HepG2 (cell line): ENCODE data around the gene ADARB1.

Source experiments
- CTCF ChIP-seq: sonication (generic); formaldehyde crosslinking; IDR thresholded peaks from 2 replicates; pipeline ENCODE4 v1.5.0; 2020; ENCODE audit warnings: mild to moderate bottlenecking, missing genetic modification reagents, moderate library complexity
- HNF4G ChIP-seq, 2 experiments: sonication (generic) in 1 of 2; formaldehyde crosslinking in 1 of 2; IDR thresholded peaks; 2 replicates each; pipeline versions ENCODE4 v1.4.0 to v1.6.1; 2011 to 2020; ENCODE audit warnings: borderline replicate concordance in 2 of 2, low read depth in 2 of 2, mild to moderate bottlenecking in 2 of 2, low read length in 1 of 2, missing genetic modification reagents in 1 of 2, moderate library complexity in 1 of 2
- HOXD1 ChIP-seq: sonication (generic); formaldehyde crosslinking; IDR thresholded peaks from 2 replicates; pipeline ENCODE4 v1.5.0; 2020; ENCODE audit warnings: missing genetic modification reagents
- KLF16 ChIP-seq, 2 experiments: sonication (generic) in 1 of 2; formaldehyde crosslinking in 1 of 2; IDR thresholded peaks; 2 replicates each; pipeline versions ENCODE4 v1.6.1 to v1.8.0; 2016 to 2023; ENCODE audit warnings: missing genetic modification reagents in 2 of 2, missing compliant biosample characterization in 1 of 2
- NFIC ChIP-seq: IDR thresholded peaks from 2 replicates; pipeline ENCODE4 v1.6.1; 2012; ENCODE audit warnings: mild to moderate bottlenecking, low read length, inconsistent platforms
- PTBP1 ChIP-seq: fragments of 200-400 bp; formaldehyde crosslinking; IDR thresholded peaks from 2 replicates; pipeline ENCODE4 v1.6.1; 2018; ENCODE audit warnings: low read length, low read depth; ENCODE audit not compliant: poor library complexity, severe bottlenecking
- TAF1 ChIP-seq: sonication (generic); formaldehyde crosslinking; IDR thresholded peaks from 2 replicates; pipeline ENCODE4 v1.4.0; 2020; ENCODE audit warnings: missing genetic modification reagents
- ZBTB49 ChIP-seq: sonication (generic); formaldehyde crosslinking; IDR thresholded peaks from 2 replicates; pipeline ENCODE4 v1.4.0; 2020; ENCODE audit warnings: missing genetic modification reagents, borderline replicate concordance
- ZFP41 ChIP-seq: sonication (generic); formaldehyde crosslinking; IDR thresholded peaks from 2 replicates; pipeline ENCODE4 v1.4.0; 2020; ENCODE audit warnings: mild to moderate bottlenecking, missing genetic modification reagents, borderline replicate concordance

GRCh38 chr21:45150638-45151131 is 76.3 kb downstream of the ADARB1 start:
- TF ChIP-seq CTCF (CRISPR knock-in tag) (no peak), ZFP41 (CRISPR knock-in tag) (no peak), TAF1 (CRISPR knock-in tag) (no peak), PTBP1 (no peak), HNF4G (IDR thresholded peaks at IDR 0.05; ENCODE audit: borderline replicate concordance, low read depth, low read length) (no peak), HNF4G (CRISPR knock-in tag; IDR thresholded peaks at IDR 0.05; ENCODE audit: borderline replicate concordance, low read depth) (no peak), ZBTB49 (CRISPR knock-in tag) (no peak), NFIC (no peak), HOXD1 (no peak), KLF16 (CRISPR knock-in tag; IDR thresholded peaks at IDR 0.05) (no peak)
